GM12874 (cell line): ENCODE results near the gene GDPD1.

ENCODE experiments used
- CTCF ChIP-seq: IDR thresholded peaks from 2 replicates; pipeline ENCODE4 v1.5.1; 2011; ENCODE audit warnings: low read depth, mild to moderate bottlenecking, control low read depth, low read length, moderate library complexity; ENCODE audit not compliant: insufficient read depth

The GDPD1 gene

DNA sequence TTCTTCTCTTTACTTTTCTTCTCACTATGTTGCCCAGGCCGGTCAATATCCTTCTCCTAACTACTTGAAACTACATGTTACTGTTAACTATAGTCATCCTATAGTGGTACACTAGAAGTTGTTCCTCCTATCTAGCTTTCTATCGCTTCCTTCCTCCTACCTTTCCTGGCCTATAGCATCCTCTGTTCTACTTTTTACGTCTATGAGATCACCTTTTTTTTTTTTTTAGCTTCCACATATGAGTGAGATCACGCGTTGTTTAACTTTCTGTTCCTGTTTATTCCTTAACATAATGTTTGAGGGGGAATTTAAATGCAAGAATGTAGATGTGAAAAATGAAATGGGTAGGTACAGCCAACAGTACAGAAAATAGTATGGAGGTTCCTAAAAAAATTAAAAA, 80.6 kb downstream of the GDPD1 start:
- TF ChIP-seq CTCF, result no peak

- no peak for TF ChIP-seq CTCF
These were observed 84.5 kb downstream of the GDPD1 start for GRCh38 chr17:59304811-59305210.

- TF ChIP-seq CTCF, result no peak
These were observed 90.1 kb downstream of the GDPD1 start for GRCh38 chr17:59310263-59310920.

GRCh38 chr17:59311051-59311468, 90.7 kb downstream of the GDPD1 start:
- peak; percentile 69 for TF ChIP-seq CTCF

DNA sequence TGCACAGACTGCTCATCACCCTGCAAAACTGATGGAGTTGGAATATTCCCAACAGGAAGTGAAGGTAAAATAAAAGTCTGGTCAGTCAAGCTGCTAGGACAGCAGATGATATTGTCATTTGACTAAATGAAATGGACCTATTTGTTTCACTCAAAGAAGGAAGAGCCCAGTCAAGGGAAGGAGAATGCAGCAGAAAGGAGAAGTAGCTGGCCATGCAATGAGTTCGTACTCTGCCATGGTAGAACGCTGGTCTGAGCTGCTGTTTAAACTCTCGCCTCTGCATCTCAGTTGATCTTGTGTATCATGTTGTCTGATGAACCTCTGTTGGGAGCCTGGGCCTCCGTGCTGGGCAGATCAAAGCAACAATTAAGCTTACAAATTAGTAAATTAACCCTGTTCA, 95.6 kb downstream of the GDPD1 start:
- no peak for TF ChIP-seq CTCF
